Body of pancreas (tissue), 4 donors: ENCODE results near the gene CPD. TPM values are rescaled to one million over a fixed set of nuclear protein-coding genes. Genes with fewer than 3 reads are reported as not detected.
A peak's percentile ranks its signal among the peaks of the same experiment; 100 is the strongest.

Experiments
- ATAC-seq: fragments of 150-250 bp; one replicate; pipeline ENCODE4 v1.9.1; 2016
- DNase-seq, 4 donors: peaks; one replicate each; pipeline ENCODE4 v3.0.0-alpha.2; 2019
- H3K27ac ChIP-seq, 4 donors: fragments of 200-600 bp; sonication (generic); 1 replicate in 3 of 4; 2 replicates in 1 of 4; pipeline versions ENCODE4 v1.5.1 to v1.6.1; 2016 to 2019; ENCODE audit warnings: mild to moderate bottlenecking in 1 of 4, mixed read lengths in 1 of 4, moderate library complexity in 1 of 4
- H3K27me3 ChIP-seq, 2 donors: fragments of 200-600 bp; sonication (generic); one replicate each; pipeline ENCODE4 v1.6.0; 2016; ENCODE audit warnings: mild to moderate bottlenecking in 1 of 2
- H3K36me3 ChIP-seq, 2 donors: fragments of 200-600 bp; sonication (generic); replicated peaks in 1 of 2; 2 replicates each; pipeline ENCODE4 v1.5.1; 2016; ENCODE audit warnings: low read depth in 2 of 2; ENCODE audit not compliant: insufficient read depth in 1 of 2
- H3K4me1 ChIP-seq: fragments of 200-600 bp; sonication (generic); one replicate; pipeline ENCODE4 v1.6.0; 2016
- H3K4me3 ChIP-seq, 2 donors: fragments of 200-600 bp; sonication (generic); 1 replicate in 1 of 2; 2 replicates in 1 of 2; pipeline ENCODE4 v1.5.1; 2016 to 2019
- H3K9me3 ChIP-seq, 3 donors: fragments of 200-600 bp; sonication (generic); 1 replicate in 2 of 3; 2 replicates in 1 of 3; pipeline ENCODE4 v1.5.1; 2016
- POLR2A ChIP-seq, 3 donors: fragments of 450-650 bp; IDR thresholded peaks; one replicate each; pipeline ENCODE4 v1.6.1; 2016; ENCODE audit warnings: antibody characterized with exemption in 3 of 3, mild to moderate bottlenecking in 2 of 3
- WGBS, 2 donors: methylation state at CpG; one replicate each; pipeline ENCODE4 v1.1.5; 2017; 5-methylcytosine and 5-hydroxymethylcytosine counted together
- intact Hi-C: fragments of 100-400 bp; cut with DNase I; formaldehyde crosslinking; loops from one replicate; pipeline ENCODE4 v1.15.1; 2023
- total RNA-seq, 2 donors: library from RNA; depleted of rRNA; stranded (reverse); fragments of >200 nt; gene quantifications; one replicate each; pipeline ENCODE4 v1.1.0, GENCODE V29; 2016
- TF ChIP-seq, protein P1 (sequence below), 7 experiments: fragments of 450-650 bp in 4 of 7; fragments of 200-600 bp in 3 of 7; sonication (generic) in 3 of 7; IDR thresholded peaks; one replicate each; pipeline ENCODE4 v1.5.1; 2016 to 2019; ENCODE audit warnings: antibody characterized with exemption in 7 of 7

CPD gene
- total RNA-seq, 2 donors from 2014 or later, result 30.0 to 68.0 TPM

- no peaks in the 10 kb centered on the region for H3K9me3 ChIP-seq
- peak overlapping the region in 3 of 4 donors; percentile 83 to 93 (median 87) for H3K27ac ChIP-seq
- 14% methylated on average over 7 of the region's 7 CpGs for WGBS, 2 donors
- no peaks in the 10 kb centered on the region for H3K36me3 ChIP-seq
- no peaks in the 10 kb centered on the region for H3K27me3 ChIP-seq
- peak; percentile 22 for ATAC-seq
- DNase-seq, result peak in 1 of 4 donors; percentile 9
- no peak overlapping the region for H3K4me3 ChIP-seq
- peaks cover 12% of the 10 kb centered on the region for H3K4me1 ChIP-seq
- intact Hi-C loops, result no loop called here
- TF ChIP-seq POLR2A (IDR thresholded peaks at IDR 0.05), result no peak
- TF ChIP-seq, protein P1, sequence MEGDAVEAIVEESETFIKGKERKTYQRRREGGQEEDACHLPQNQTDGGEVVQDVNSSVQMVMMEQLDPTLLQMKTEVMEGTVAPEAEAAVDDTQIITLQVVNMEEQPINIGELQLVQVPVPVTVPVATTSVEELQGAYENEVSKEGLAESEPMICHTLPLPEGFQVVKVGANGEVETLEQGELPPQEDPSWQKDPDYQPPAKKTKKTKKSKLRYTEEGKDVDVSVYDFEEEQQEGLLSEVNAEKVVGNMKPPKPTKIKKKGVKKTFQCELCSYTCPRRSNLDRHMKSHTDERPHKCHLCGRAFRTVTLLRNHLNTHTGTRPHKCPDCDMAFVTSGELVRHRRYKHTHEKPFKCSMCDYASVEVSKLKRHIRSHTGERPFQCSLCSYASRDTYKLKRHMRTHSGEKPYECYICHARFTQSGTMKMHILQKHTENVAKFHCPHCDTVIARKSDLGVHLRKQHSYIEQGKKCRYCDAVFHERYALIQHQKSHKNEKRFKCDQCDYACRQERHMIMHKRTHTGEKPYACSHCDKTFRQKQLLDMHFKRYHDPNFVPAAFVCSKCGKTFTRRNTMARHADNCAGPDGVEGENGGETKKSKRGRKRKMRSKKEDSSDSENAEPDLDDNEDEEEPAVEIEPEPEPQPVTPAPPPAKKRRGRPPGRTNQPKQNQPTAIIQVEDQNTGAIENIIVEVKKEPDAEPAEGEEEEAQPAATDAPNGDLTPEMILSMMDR (IDR thresholded peaks at IDR 0.05), result no peak
Measured at GRCh38 chr17:30476726-30477082, 98.0 kb downstream of the CPD start.

DNA sequence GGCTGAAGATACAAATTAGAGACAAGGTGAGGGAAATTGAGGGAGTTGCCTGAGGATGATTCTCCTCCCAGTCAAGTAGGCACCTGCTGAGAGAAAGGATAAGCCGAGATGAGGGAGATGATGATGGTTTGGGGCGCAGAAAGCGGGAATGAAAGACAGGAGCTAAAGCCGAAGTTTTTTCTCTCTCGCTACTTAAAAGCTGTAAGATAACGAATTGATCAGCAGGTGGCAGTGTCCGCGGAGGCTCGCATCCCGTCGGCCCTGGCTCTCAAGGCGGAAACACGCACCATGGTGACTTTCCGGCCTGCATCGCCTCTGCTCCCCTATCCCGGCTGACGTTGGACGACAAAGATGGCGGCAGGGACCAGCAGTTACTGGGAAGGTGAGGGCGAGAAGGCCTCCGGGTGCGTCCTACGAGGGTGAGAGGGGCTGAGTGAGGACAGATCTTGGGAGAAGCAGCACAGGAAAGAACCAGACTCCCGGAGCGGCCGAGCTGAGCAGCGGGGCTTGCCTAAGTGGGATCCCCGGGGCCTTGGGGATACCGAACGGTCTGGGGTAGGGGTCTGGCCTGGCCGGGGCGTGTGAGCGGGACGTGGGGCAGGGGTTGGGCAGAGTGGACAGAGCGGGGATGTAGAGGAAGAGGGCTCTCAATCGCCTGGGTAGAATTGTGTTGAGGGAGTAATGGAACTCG is 98.5 kb downstream of the CPD start, which contains the start of gene GOSR1:
Gene GOSR1, plus strand, starts transcription at position 326 of the 691 bp plus-strand sequence. Its CDS starts 26 bp downstream, at position 352.
- no peaks in the 10 kb centered on the region for H3K27me3 ChIP-seq
- H3K27ac ChIP-seq, result peak within 1 kb of the TSS; percentile 83 to 93 (median 88)
- peak; percentile 64 to 96 (median 89) for TF ChIP-seq POLR2A (IDR thresholded peaks at IDR 0.05)
- TF ChIP-seq, protein P1 (IDR thresholded peaks at IDR 0.05), result peak; percentile 67 to 94 (median 89)
- no peaks in the 10 kb centered on the region for H3K9me3 ChIP-seq
- H3K4me1 ChIP-seq, result peaks cover 12% of the 10 kb centered on the region
- peak; percentile 100 for ATAC-seq
- no peaks in the 10 kb centered on the region for H3K36me3 ChIP-seq
- intact Hi-C loops, result no loop called here
- peak; percentile 94 to 96 (median 96) for DNase-seq
- H3K4me3 ChIP-seq, result peak within 1 kb of the TSS; percentile 46 to 83
- 0% methylated on average over 29 to 37 of the region's 37 CpGs for WGBS, 2 donors

GRCh38 chr17:30477774-30478115 is 99.0 kb downstream of the CPD start:
- 0% methylated on average over 9 of the region's 9 CpGs for WGBS, 2 donors
- H3K27me3 ChIP-seq, result no peaks in the 10 kb centered on the region
- no peaks in the 10 kb centered on the region for H3K9me3 ChIP-seq
- H3K4me1 ChIP-seq, result peaks cover 12% of the 10 kb centered on the region
- peaks cover 0 to 1% of the 10 kb centered on the region in 2 donors for H3K36me3 ChIP-seq
- peak overlapping the region; percentile 46 to 83 for H3K4me3 ChIP-seq
- intact Hi-C loops, result no loop called here
- ATAC-seq (no peak), DNase-seq (peak in 1 of 4 donors; percentile 5)
- no peak for TF ChIP-seq POLR2A (IDR thresholded peaks at IDR 0.05)
- TF ChIP-seq, protein P1 (IDR thresholded peaks at IDR 0.05), result no peak
- H3K27ac ChIP-seq, result peak overlapping the region; percentile 83 to 93 (median 88)

GRCh38 chr17:30482555-30482954 is 103.8 kb downstream of the CPD start:
- Histone ChIP-seq H3K27ac (no peak overlapping the region), H3K27me3 (no peaks in the 10 kb centered on the region), H3K4me1 (peaks cover 12% of the 10 kb centered on the region), H3K4me3 (no peak overlapping the region), H3K36me3 (peaks cover 0 to 20% of the 10 kb centered on the region in 2 donors), H3K9me3 (no peaks in the 10 kb centered on the region)
- no peak for ATAC-seq
- DNase-seq, result no peak
- TF ChIP-seq, protein P1 (IDR thresholded peaks at IDR 0.05), result no peak
- TF ChIP-seq POLR2A (IDR thresholded peaks at IDR 0.05), result no peak
- intact Hi-C loops, result no loop called here

DNA sequence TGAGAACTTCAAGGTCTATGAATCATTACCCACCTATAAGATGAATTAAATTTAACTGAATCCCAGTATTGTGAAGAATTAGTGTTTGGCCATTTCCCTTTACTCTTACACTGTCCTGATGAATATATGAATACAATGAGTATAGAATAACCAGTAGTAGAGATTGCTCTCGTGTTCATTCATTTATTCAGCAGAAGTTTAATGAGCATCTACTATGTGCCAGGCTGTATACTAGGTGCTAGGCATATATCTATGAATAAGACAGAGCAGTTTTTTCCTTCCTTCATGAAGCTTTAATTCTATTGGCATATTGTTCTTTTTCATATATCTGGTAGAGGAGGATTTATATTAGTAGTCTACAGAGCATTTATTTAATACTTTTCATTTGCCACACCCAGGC is 104.4 kb downstream of the CPD start:
- H3K27ac ChIP-seq, result no peak overlapping the region
- intact Hi-C loops, result no loop called here
- H3K4me1 ChIP-seq, result peaks cover 10% of the 10 kb centered on the region
- H3K27me3 ChIP-seq, result no peaks in the 10 kb centered on the region
- peaks cover 0 to 23% of the 10 kb centered on the region in 2 donors for H3K36me3 ChIP-seq
- no peaks in the 10 kb centered on the region for H3K9me3 ChIP-seq
- ATAC-seq (no peak), DNase-seq (no peak)
- 94 to 100% methylated on average over 1 of the region's 1 CpG for WGBS, 2 donors
- H3K4me3 ChIP-seq, result no peak overlapping the region
- TF ChIP-seq POLR2A (IDR thresholded peaks at IDR 0.05), result no peak
- TF ChIP-seq, protein P1 (IDR thresholded peaks at IDR 0.05), result no peak
